ENCODE results near the gene VPS13D.
"Not testable (repeated sequence)": the region's sequence is repeated elsewhere in the genome, so short reads cannot be mapped to it uniquely, and the experiment has no call there.

VPS13D gene

GRCh38 chr1:12469493-12469892 lies 239.7 kb downstream of the VPS13D start:
- Histone ChIP-seq H3K4me2 (no peak overlapping the region), H3K9ac (no peak overlapping the region), H3K27me3 (ENCODE audit: insufficient read depth, low read depth) (no peaks in the 10 kb centered on the region), H3K4me3 (IDR thresholded peaks at IDR 0.05; ENCODE audit: insufficient read depth, low read depth, low read length) (no peak overlapping the region), H3K4me1 (ENCODE audit: low read depth, poor library complexity, severe bottlenecking) (no peaks in the 10 kb centered on the region), H3K36me3 (ENCODE audit: insufficient read depth) (no peaks in the 10 kb centered on the region), H2AFZ (ENCODE audit: low read depth) (no peak overlapping the region), H3K27ac (no peak overlapping the region), H3K79me2 (ENCODE audit: insufficient read depth, low read depth) (no peaks in the 10 kb centered on the region), H4K20me1 (ENCODE audit: insufficient read depth) (no peaks in the 10 kb centered on the region)
- TF ChIP-seq CTCF (conservative IDR thresholded peaks at IDR 0.05; ENCODE audit: low read depth, low read length): no peak

GRCh38 chr1:12469990-12470389 lies 240.2 kb downstream of the VPS13D start:
- H3K36me3 ChIP-seq (ENCODE audit: insufficient read depth): no peaks in the 10 kb centered on the region
- no peak overlapping the region for H3K4me2 ChIP-seq
- H3K4me1 ChIP-seq (ENCODE audit: low read depth, poor library complexity, severe bottlenecking): no peaks in the 10 kb centered on the region
- no peak overlapping the region for H3K27ac ChIP-seq
- H4K20me1 ChIP-seq (ENCODE audit: insufficient read depth): no peaks in the 10 kb centered on the region
- no peaks in the 10 kb centered on the region for H3K79me2 ChIP-seq (ENCODE audit: insufficient read depth, low read depth)
- H3K4me3 ChIP-seq (IDR thresholded peaks at IDR 0.05; ENCODE audit: insufficient read depth, low read depth, low read length): no peak overlapping the region
- H2AFZ ChIP-seq (ENCODE audit: low read depth): no peak overlapping the region
- no peak overlapping the region for H3K9ac ChIP-seq
- no peak for TF ChIP-seq CTCF (conservative IDR thresholded peaks at IDR 0.05; ENCODE audit: low read depth, low read length)
- no peaks in the 10 kb centered on the region for H3K27me3 ChIP-seq (ENCODE audit: insufficient read depth, low read depth)

DNA sequence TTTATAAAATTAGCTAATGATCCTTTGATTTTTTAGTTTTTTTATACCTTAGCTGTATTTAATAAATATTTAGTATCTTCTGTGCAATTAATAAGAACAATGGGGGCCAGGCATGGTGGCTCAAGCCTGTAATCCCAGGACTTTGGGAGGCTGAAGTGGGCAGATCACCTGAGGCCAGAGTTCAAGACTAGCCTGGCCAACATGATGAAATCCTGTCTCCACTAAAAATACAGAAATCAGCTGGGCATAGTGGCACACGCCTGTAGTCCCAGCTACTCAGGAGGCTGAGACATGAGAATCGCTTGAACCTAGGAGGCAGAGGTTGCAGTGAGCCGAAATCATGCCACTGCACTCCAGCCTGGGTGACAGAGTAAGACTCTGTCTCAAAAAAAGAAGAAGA lies 241.1 kb downstream of the VPS13D start:
- not testable (repeated sequence) for H3K27ac ChIP-seq; H4K20me1 ChIP-seq (ENCODE audit: insufficient read depth); H2AFZ ChIP-seq (ENCODE audit: low read depth); H3K4me1 ChIP-seq (ENCODE audit: low read depth, poor library complexity, severe bottlenecking); H3K36me3 ChIP-seq (ENCODE audit: insufficient read depth); H3K4me2 ChIP-seq; H3K27me3 ChIP-seq (ENCODE audit: insufficient read depth, low read depth); H3K4me3 ChIP-seq (IDR thresholded peaks at IDR 0.05; ENCODE audit: insufficient read depth, low read depth, low read length); H3K9ac ChIP-seq; H3K79me2 ChIP-seq (ENCODE audit: insufficient read depth, low read depth)

DNA sequence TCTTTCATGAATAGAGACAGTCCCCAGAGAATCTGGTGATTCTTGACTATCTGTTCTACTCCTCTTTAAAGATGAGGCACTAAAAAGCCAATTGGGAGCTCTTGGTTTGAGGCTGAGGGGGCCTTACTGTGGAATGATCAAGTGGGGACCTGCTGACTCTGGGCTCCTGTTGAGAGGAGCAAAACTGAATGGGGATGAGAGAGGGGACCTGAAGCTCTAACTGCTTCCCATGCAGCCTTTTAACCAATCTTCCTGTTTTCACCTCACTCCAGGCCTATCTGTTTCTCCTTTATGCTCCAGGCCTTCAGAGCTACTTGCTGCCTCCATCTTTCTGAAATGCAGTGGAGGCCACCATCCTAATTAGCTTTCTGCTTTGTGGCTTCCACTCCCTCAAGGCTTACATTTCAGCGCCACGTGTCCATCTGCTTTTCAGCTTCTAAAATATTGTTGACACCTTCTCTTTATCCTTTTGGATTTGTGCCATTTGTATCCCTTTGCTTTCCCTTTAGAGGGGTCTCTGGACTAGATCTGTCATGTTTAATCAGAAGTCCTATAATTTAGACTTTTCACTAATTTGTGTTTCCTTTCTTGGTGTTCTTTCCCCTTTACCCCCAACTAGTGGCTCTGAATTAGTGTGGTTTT lies 242.4 kb downstream of the VPS13D start:
- H3K4me3 ChIP-seq (IDR thresholded peaks at IDR 0.05; ENCODE audit: insufficient read depth, low read depth, low read length): no peak overlapping the region
- H3K9ac ChIP-seq: no peak overlapping the region
- no peaks in the 10 kb centered on the region for H3K4me1 ChIP-seq (ENCODE audit: low read depth, poor library complexity, severe bottlenecking)
- H3K36me3 ChIP-seq (ENCODE audit: insufficient read depth): no peaks in the 10 kb centered on the region
- H2AFZ ChIP-seq (ENCODE audit: low read depth): no peak overlapping the region
- no peak for TF ChIP-seq CTCF (conservative IDR thresholded peaks at IDR 0.05; ENCODE audit: low read depth, low read length)
- H4K20me1 ChIP-seq (ENCODE audit: insufficient read depth): no peaks in the 10 kb centered on the region
- no peaks in the 10 kb centered on the region for H3K79me2 ChIP-seq (ENCODE audit: insufficient read depth, low read depth)
- H3K27me3 ChIP-seq (ENCODE audit: insufficient read depth, low read depth): no peaks in the 10 kb centered on the region
- H3K4me2 ChIP-seq: no peak overlapping the region
- no peak overlapping the region for H3K27ac ChIP-seq

DNA sequence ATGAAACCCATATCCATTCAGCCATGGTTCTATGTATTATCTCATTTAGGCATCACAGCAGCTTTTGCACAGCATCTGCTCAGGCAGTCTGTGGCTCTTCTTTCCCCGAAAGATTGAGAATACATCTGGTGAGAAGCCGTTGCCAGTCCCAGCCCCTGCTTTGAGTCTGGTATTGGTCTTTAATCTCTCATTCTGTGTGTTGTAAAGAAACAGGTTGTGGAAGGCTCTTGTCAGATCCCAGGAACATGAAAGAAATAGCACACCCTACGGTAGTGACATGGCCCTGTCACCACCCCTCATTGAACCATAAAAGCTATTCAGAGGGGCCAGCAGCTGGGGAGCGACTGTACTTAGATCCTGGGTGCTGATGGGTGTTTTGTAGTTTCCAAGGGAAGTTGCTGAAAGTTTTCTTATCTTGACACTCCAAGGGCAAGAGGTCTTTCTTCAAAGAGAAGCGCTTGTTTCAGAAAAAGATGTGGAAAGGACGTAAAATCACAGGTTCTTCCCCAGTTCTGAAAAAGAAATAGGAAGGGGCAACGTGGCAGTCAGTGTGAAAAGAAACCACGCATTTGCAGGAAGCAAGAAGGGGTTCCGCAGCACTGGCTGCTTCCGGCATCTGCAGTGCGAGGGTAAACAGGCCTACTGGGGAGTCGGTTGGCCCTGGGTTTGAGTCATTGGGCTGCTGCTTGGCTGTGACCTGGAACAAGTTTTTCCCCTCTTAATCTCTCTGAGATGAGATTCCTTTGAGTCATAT lies 243.1 kb downstream of the VPS13D start:
- Histone ChIP-seq H3K4me1 (ENCODE audit: low read depth, poor library complexity, severe bottlenecking) (no peaks in the 10 kb centered on the region), H3K79me2 (ENCODE audit: insufficient read depth, low read depth) (no peaks in the 10 kb centered on the region), H4K20me1 (ENCODE audit: insufficient read depth) (no peaks in the 10 kb centered on the region), H3K27ac (no peak overlapping the region), H3K36me3 (ENCODE audit: insufficient read depth) (no peaks in the 10 kb centered on the region), H3K27me3 (ENCODE audit: insufficient read depth, low read depth) (no peaks in the 10 kb centered on the region), H3K4me2 (no peak overlapping the region), H2AFZ (ENCODE audit: low read depth) (no peak overlapping the region), H3K9ac (no peak overlapping the region), H3K4me3 (IDR thresholded peaks at IDR 0.05; ENCODE audit: insufficient read depth, low read depth, low read length) (no peak overlapping the region)
- TF ChIP-seq CTCF (conservative IDR thresholded peaks at IDR 0.05; ENCODE audit: low read depth, low read length): no peak
